NCI-H226 (cell line): ENCODE data around the gene CFAP221.

Experiments
- DNase-seq: peaks from one replicate; pipeline ENCODE4 v3.0.0-alpha.2; 2015

The CFAP221 gene

GRCh38 chr2:119544075-119544938, at the start of gene CFAP221:
Gene CFAP221, plus strand, starts transcription at chr2:119544449. Its CDS starts 1,683 bp downstream, at chr2:119546132.
- peak; percentile 63 for DNase-seq

DNA sequence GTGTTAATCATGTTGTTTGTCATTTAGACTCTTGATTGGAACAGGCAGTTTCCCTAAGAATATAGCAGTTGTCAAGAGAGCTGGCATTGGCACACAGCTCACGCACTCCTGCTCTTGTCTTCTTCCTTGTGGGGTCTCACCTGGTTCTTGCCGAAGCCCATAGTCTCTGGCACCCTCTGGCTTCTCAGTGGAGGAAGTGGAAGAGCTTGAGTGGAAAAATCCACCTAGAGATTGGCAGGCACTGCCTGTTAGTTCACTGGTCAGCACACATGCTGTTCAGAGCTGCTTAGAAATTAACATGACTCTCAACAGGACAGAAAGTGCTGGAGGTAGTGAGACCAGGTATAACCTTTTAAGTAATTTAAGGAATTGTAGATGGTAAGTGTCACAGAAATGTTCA, 48.3 kb upstream of the CFAP221 start:
- no peak for DNase-seq

- no peak for DNase-seq
Measured at GRCh38 chr2:119496682-119497081, 47.6 kb upstream of the CFAP221 start.

DNA sequence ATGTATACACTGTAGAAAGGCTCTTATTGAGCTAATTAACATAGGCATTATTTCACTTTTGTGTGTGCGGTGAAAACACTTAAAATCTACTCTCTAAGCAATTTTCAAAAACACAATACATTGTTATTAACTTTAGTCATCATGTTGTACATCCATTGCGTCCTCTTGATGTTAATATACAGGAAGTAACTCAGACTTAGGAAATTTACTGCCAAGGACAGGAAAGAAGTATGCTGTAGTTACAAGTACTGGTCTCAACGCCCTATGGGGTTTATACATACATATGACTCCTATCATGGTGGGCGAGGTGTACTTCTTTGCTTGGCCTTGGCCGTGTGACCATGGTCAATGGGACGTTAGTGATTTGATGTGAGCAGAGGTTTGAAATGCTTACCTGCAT, 35.5 kb upstream of the CFAP221 start:
- DNase-seq: no peak

- no peak for DNase-seq
Measured at GRCh38 chr2:119511989-119512388, 32.3 kb upstream of the CFAP221 start.

DNA sequence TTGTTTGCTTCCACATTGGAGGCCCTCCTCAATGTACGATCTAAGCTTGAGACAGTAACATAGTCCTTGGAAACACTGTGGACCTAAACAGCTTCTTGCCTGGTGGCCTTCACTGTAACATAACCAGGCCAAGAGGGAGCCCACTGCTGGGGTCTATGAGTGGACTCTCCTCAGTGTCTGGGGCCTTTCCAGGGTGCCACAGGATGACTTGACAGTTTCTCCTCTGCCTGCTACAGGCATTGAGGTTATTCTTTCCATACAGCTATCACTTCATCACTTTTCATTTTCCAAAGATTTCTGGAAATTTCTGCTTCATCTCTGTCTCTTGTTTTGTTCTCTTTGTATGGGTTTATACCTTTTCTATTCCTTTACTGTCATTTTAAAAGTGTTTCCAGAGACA, 31.3 kb upstream of the CFAP221 start:
- no peak for DNase-seq

DNA sequence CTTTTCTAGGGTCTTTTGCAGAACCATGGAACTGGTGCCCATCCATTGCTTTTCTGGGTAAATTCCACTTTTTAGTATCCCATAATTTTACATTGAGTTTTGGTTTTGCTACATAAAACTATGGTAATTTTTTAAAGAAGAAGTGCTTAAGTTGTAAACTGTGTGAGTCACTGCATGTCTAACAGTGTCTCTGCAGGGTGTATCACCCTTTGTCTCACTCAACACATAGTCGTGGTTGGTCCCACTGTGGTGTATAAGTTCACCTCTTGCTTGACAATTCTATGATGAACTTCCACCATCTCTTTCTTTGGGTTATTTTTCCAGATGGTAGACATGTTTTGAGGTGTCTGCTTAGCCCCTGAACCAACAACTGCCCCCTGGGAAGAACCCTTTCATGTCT, 30.4 kb upstream of the CFAP221 start:
- no peak for DNase-seq

DNA sequence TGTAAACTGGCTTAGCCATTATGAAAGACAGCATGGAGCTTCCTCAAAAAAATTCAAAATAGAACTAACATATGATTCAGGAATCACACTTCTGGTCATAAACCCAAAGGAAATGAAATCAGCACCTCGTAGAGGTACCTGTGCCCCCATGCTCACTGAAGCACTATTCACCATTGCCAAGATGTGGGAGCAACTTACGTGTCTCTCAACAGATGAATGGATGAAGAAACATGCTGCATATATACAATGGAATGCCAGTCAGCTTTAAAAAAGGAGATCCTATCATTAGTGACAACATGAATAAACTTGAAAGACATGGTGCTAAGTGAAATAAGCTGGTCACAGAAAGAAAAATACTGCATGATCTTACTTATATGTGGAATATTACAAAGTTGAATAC, 28.1 kb upstream of the CFAP221 start:
- DNase-seq: no peak

- DNase-seq: peak; percentile 12
Measured at GRCh38 chr2:119517433-119517832, 26.8 kb upstream of the CFAP221 start.

DNA sequence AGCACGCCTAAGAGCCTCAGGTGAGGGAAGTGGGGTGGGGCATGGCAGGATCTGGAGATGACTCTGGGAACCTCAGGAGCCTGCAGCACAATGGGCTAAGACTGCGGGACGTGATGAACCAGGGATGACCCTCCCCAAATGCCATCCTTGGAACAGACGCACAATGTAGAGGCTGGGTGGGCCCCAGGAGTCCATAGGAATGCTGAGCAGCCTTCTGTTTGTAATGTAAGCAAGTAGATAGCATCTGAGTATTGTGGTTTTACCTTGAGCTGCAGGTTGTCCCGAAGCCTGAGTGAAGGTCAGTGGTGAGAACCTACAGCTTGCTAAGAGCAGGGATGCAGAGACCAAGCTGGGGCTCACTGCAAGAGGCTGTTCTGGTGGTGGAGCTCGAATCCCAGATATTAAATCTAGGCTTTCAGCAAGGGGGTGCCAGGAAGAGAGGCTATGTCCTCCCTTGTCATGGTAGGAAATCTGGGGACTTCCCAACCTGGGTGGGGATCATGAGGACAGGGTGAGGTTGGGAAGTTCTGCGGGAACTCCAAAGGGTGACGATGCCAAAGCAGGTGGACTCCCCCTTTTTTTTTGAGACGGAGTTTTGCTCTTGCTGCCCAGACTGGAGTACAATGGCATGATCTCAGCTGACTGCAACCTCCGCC, 25.7 kb upstream of the CFAP221 start:
- DNase-seq: no peak

DNA sequence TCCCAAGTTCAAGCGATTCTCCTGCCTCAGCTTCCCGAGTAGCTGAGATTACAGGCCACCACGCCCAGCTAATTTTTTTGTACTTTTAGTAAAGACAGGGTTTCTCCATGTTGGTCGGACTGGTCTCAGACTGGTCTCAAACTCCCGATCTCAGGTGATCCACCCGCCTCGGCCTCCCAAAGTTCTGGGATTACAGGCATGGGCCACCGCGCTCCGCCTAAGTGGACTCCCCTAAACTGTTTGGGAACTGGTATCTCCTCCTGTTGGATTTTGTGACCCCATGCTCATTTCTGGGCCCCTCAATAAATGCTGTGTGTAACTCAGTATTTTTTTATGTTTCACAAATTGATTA, 25.2 kb upstream of the CFAP221 start:
- no peak for DNase-seq

- no peak for DNase-seq
Measured at GRCh38 chr2:119520696-119521432, 23.4 kb upstream of the CFAP221 start.

- DNase-seq: no peak
Measured at GRCh38 chr2:119521433-119522050, 22.7 kb upstream of the CFAP221 start.

DNA sequence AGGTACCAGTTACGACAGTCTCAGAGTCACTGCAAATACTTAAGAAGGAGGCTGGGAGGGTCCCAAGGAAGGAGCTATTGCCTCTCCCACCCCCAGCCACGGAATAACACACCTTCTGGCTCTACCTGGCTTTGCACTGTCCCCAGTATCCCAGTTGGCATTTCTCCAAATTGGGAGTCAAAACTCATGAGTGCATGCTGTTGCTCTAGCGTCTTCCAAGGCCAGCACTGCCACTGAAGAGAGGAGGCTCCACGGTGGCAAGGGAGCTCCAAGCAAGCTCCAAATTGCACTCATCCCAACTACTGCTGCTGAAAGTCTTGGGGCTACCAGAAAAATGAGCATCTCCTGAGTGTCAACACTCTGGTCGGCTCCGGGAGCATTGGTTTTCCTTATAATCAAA, 21.6 kb upstream of the CFAP221 start:
- no peak for DNase-seq

GRCh38 chr2:119523383-119523951, 20.8 kb upstream of the CFAP221 start:
- no peak for DNase-seq

DNA sequence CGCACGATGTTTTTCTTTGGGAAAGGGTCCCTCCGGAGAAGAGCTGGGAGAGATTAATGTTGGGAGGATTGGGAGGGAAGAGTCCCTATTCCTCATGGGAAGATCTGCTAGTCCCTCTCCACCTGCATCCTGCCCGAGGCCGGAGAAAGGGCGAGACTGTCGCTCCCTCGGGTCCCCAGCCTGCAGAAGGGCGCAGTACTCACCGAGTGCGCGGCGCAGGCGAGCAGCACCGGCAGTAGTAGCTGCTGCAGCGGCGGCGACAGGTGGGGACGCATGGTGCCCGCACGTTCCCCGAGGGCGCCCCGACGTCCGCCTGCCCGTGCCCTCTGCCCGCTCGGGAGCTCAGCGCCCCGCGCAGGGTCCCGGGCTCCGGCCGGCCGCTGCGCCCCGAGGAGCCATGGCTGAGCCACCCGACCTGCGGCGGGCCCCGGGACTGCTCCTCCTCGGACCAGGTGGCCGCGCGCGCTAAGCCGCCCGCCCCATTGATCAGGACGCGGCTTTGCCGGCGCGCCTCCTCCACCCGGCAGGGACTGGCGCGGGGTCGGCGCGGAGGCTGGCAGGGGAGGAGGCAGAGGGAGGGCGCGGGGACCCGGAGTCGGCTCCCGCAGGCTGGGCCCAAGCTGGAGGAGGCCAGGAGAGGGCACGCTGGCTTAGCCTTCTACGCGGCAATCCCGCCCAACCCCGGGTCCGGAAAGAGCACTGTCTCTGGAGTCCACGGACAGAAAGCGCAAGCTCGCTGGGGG, 20.1 kb upstream of the CFAP221 start, which contains the start of gene SCTR:
TSS of gene SCTR (minus strand) at position 532 of the 743 bp plus-strand sequence. CDS start at position 275, 257 bp downstream.
- no peak for DNase-seq

- no peak for DNase-seq
Measured at GRCh38 chr2:119525614-119526013, 18.6 kb upstream of the CFAP221 start.

GRCh38 chr2:119527999-119528398, 16.2 kb upstream of the CFAP221 start:
- DNase-seq: no peak

GRCh38 chr2:119531292-119531691, 13.0 kb upstream of the CFAP221 start:
- DNase-seq: no peak

DNA sequence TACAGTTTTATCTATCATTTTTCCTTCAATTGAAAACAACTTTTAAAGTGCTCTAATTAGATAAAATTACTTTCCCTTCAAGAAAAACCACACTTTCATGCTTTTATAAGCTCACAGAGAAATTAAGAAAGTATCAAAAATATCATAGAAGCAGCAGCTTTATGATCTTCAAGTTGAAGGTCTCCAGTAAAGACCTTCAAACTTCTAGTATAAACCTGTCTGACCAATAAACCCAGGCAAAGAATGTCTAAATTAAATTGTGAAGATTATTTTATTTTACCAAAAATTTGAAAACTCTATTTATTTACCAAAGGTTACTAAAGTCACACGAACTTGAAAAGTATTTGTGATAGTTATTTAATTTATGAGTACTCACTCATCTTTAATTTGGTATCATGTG, 10.7 kb upstream of the CFAP221 start:
- DNase-seq: no peak

- no peak for DNase-seq
Measured at GRCh38 chr2:119536211-119536610, 8.0 kb upstream of the CFAP221 start.

- no peak for DNase-seq
Measured at GRCh38 chr2:119536707-119537106, 7.5 kb upstream of the CFAP221 start.
